Measurements from ENCODE around the gene ARGLU1. TPM values are rescaled to one million over a fixed set of nuclear protein-coding genes. Genes with fewer than 3 reads are reported as not detected.

ARGLU1 gene
- total RNA-seq, 1 experiment from 2014 or later: 96.9 TPM

- Histone ChIP-seq H3K4ac (ENCODE audit: low read depth, low read length) (no peak overlapping the region), H3K9me3 (ENCODE audit: control insufficient read depth, low read depth, low read length) (no peaks in the 10 kb centered on the region), H3K14ac (ENCODE audit: insufficient read depth, low read length) (no peak overlapping the region), H2BK20ac (ENCODE audit: low read depth, low read length, poor library complexity, severe bottlenecking) (no peak overlapping the region), H2BK12ac (ENCODE audit: insufficient read length, low read depth, low read length) (no peak overlapping the region), H3T11ph (ENCODE audit: low read length) (no peak overlapping the region), H2BK15ac (ENCODE audit: low read depth, low read length) (no peak overlapping the region), H3K79me2 (ENCODE audit: insufficient read depth, low read length) (peaks cover 3% of the 10 kb centered on the region; the same call in 1 of the 2 replicates), H2AFZ (ENCODE audit: low read length) (no peak overlapping the region), H3K27me3 (ENCODE audit: insufficient read depth, low read length) (peaks cover 5% of the 10 kb centered on the region; the same call in 1 of the 2 replicates), H3K56ac (ENCODE audit: insufficient read length, low read depth, low read length) (no peak overlapping the region), H3K18ac (ENCODE audit: insufficient read length, low read depth, low read length) (no peak overlapping the region), H3K23ac (ENCODE audit: insufficient read length, low read depth, low read length) (no peak overlapping the region), H3K27ac (ENCODE audit: insufficient read length, low read depth, low read length) (no peak overlapping the region), H2AK5ac (ENCODE audit: insufficient read length, low read length) (no peak overlapping the region), H2BK120ac (ENCODE audit: low read depth, low read length, poor library complexity, severe bottlenecking) (no peak overlapping the region), H2BK5ac (ENCODE audit: insufficient read length, low read length) (no peak overlapping the region), H4K5ac (ENCODE audit: insufficient read length, low read depth, low read length) (no peak overlapping the region), H4K8ac (replicated peaks; ENCODE audit: insufficient read length, low read depth, low read length) (no peak overlapping the region), H3K23me2 (ENCODE audit: insufficient read length, low read depth, low read length, poor library complexity, severe bottlenecking) (peaks cover 19% of the 10 kb centered on the region), H3K4me2 (ENCODE audit: insufficient read depth, insufficient read length, low read length) (peak overlapping the region; percentile 94), H3K9ac (ENCODE audit: extremely low read depth, insufficient read length, low read length) (no peak overlapping the region), H3K79me1 (ENCODE audit: insufficient read depth, low read depth, low read length, poor library complexity, severe bottlenecking) (no peaks in the 10 kb centered on the region), H3K4me1 (ENCODE audit: insufficient read depth, low read length) (peaks cover 26% of the 10 kb centered on the region), H4K91ac (ENCODE audit: insufficient read length, low read depth, low read length) (no peak overlapping the region), H4K20me1 (ENCODE audit: control insufficient read depth, insufficient read depth, insufficient read length) (no peaks in the 10 kb centered on the region)
- no peaks in the 10 kb centered on the region for H3K36me3 Mint-ChIP-seq (ENCODE audit: insufficient read depth in 1 of 3, low read depth in 3 of 3)
- TF ChIP-seq CTCF (conservative IDR thresholded peaks at IDR 0.05): no peak
- no peaks in the 10 kb centered on the region; a peak in 1 of 5 replicates for H3K9me3 Mint-ChIP-seq
- WGBS (ENCODE audit: extremely low coverage, insufficient read length, low lambda C conversion rate): no CpG with 5 or more reads among the region's 18 CpGs
- DNase-seq: no peak
- H3K4me3 Mint-ChIP-seq: peak overlapping the region; percentile 79 to 82
- H3K27me3 Mint-ChIP-seq (ENCODE audit: low read depth): peaks cover 27% of the 10 kb centered on the region
- H3K27ac Mint-ChIP-seq: 0 out of 7 replicates have a peak overlapping the region, but pooled peaks of 1 of the 3 experiments have one; percentile 11
- H3K4me1 Mint-ChIP-seq: peaks cover 68 to 69% of the 10 kb centered on the region in 2 experiments
Observed at GRCh38 chr13:106532111-106532929, 35.6 kb downstream of the ARGLU1 start.
